T-helper 1 cell treated with Interleukin-12 subunit alpha and Interleukin-12 subunit beta and Interleukin-4 antibody, amounts not matched to agents 30 ng/mL and 1 ng/mL, for 36 hours (primary cell): Measurements from ENCODE around the gene IGFALS. TPM values are rescaled to one million over a fixed set of nuclear protein-coding genes. Genes with fewer than 3 reads are reported as not detected.

Source experiments
- intact Hi-C: fragments of 100-400 bp; cut with micrococcal nuclease; formaldehyde crosslinking; loops from one replicate; pipeline ENCODE4 v1.15.1; 2024
- total RNA-seq: library from RNA; stranded (reverse); gene quantifications from 2 replicates; pipeline ENCODE4 v1.2.3, GENCODE V29; 2022

The IGFALS gene
- total RNA-seq, 1 donor from 2014 or later, result 0.22 TPM

DNA sequence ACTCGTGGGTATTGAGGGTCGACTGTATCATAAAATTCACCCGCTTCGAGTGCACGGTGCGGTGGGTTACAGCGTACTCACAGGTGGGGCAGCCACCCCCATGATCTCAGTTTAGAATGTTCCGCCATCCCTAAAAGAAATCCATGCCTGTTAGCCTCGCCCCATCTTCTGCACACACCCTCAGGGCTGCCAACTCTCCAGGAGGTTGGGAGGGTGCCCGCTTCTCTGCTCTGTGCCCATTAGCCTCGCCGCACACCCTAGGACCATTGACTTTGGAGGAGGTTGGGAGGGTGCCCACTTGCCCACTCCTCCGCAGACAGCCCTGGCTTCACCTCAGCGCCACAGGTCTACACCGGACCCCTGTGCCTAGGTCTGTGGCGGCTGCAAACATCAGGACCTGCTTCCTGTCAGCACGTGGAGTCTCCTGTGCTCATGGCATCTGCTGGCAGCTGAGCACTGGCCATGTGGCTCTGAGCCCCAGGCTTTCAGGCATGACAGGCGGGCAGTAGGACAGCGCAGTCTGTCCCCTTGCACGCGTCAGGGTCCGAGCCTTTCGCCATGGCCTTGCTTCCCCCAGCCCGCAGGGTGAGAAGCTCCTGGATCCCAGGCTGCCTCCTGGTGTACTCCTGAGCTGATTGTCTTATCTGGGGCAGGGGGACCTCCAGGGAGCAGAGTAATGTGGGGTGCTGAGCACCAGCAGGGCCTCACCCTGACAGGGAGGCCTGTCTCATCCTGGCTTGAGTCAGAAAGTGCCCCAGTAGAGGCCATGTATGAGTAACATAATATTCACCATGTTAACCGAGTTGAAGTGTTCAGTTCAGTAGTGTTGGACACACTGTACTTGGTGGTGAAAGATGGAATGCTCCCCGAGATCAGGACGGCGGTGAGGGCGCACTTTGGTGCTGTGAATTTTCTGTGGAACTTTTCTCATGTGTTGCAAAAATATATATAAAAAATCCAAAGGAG is 44.1 kb downstream of the IGFALS start:
- intact Hi-C loops, result no loop called here

DNA sequence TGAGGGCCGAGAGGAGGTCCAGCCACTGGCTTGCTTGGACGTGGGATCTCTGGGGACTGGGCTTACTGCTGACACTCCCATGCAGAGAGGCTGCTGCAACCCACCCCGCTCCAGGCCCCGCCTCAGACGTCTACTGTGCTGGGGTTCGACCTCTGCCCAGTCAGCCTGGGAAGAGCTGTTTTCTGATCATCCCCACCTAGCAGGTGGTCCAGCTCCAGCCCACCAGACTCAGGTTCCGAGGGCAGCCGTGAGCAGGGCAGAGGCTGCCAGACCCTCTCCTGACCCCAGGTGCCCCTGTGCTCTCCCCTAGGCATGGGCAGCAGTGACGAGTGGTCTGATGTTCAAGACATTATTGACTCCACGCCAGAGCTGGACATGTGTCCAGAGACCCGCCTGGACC is 45.6 kb downstream of the IGFALS start:
- intact Hi-C loops, result no loop called here

DNA sequence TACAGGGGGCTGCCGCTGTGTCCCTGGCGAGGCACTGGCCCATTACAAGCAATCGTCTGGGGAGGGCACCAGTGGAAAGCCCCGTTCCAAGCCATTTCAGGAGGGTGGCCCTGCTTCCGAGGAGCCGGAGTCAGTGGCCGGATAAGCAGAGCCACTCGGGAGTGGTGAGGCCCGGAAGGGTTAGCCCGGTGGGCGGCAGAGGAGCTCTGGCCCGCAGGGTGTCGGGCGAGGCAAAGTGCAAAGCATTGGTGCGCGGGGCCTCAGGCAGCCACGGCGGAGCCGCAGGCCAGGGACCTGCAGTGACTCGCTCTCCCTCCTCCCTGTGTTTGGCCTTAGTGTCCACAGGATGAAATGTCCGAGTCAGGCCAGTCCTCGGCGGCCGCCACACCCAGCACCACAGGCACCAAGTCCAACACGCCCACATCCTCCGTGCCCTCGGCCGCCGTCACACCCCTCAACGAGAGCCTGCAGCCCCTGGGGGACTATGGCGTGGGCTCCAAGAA is 46.8 kb downstream of the IGFALS start:
- intact Hi-C loops, result no loop called here

DNA sequence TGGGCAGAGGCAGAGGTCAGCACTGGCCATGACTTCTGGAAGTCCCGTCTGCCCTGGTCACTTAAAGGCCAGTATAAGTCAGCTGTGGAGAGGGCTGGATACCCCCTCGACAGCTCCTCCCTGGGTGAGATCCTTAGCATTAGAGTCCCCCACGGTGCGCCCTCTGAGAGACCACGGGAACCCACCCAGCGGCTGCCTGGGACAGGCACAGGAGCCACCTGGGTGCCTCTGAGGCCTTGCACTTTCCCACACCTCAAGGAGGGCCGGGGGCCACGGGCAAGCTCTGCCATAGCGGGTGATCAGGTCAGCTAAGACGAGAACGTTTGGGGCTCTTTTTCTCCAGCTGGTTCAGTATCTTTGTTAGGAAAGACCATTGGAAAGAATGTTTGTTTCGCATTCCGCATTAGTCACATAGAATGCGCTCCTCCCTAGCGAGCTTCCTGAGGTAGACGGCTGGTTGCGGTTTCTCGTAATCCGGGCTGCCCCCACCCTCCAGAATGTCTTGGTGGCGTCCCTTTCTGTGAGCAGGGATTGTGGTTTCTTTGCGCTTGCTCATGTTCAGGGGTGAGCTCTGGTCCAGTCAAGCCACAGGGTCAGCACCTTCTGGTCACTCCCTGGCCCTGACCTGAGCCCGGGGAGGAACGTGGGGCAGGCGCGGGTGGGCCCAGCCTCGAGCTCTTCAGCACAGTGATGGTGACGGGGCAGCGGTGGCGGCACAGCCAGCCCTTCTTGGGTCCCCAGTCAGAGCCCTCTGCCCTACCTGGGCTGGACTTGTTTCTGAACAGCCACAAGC is 47.4 kb downstream of the IGFALS start:
- intact Hi-C loops, result no loop called here

DNA sequence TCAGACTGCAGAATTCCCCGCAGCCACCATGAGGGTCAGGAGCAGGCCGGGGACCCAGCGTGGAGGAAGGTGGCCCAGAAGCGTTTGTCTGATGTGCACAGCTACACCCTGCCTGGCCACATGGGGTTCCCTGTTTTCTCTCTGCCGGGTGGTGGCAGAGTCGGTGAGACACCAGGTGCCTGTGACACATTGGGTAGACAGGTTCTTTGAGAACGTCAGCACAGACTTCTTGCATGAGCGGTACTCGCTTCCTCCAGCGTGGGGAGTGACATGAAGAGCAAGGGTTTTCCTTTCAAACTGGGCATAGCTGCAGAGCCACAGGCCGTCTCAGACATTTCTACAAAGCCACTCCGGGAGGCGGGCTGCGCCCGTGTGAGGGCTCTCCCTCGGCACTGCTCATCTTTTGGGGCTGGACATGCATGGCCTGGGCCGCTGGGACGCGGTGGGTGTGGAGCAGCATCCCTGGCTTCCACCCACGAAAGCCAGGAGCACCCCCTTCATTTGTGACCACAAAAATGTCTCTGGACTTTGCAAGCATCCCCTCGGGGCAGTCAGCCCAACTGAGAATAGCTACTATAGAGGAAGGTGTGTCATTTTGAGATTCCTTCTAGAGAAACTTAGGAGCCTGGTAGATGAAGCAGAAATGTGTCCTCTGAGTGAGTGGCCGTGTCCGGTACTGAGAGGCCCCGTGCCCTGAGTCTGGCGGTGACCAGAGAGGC is 48.2 kb downstream of the IGFALS start:
- intact Hi-C loops, result no loop called here

DNA sequence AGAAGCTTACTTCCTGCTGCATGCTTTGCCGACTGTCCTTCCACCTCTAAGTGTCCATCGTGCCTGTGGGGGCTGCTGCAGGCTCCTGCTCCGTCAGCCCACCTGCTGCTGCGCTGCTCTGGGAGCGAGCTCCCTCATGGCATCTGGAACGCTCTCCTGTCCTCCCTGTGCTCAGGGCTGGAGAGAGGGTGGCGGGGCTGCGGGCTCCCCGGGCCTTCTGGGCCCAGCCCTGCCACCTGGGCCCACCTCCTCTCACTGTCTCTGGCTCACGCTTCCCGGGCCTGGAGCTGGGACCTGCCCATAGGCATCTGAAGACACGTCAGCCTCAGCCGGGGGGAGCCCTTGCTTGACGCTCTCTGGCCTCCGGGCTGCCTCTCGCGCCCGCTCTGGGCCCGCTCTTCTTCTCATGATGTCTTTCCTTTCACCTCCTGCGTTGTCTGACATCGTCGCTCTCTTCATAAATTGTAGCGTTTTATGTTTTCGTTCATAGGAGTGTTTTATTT is 49.1 kb downstream of the IGFALS start:
- intact Hi-C loops, result no loop called here

DNA sequence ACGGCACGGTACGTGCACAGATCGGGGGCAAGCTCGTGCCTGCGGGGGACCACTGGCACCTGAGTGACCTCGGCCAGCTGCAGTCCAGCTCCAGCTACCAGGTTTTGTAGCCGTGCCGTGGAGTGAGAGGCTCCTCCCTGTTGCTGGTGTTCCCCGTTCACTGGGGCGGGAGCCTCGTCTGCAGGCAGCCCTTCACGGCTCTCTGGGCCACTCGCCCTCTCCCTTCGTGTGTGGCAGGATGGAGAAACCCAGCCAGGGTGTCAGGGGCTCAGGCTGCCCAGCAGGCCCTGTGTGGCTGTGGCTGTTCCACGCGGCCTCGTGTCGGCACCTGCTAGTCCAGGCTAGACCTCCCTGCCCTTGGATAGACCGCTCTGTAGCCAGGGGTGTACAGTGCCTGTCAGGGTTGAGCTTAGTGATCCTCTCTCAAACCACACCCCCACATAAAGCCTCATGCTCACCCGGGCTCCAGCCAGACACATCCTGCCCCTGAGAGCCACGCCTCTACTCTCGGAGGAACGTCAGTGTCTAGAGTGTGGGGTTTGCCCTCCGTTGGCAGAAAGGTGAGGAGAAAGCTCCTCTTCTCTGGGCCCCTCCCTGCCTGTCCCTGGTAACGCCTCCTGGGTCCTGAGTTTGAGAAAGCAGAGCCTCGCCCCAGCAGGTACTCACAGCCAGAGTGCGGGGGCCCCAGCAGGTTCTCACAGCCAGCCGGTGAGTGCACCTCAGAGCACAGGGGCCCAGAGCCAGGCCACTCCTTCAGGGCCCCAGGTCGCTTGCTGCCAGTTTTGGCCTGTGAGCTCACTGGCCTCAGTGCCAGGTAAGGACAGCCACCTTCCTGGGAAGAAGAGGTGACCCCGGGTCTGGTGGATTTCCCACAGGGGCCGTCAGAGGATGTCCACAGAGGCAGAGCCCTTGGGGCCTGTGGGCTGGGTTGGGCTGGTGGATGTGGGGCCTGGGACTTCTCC is 49.8 kb downstream of the IGFALS start:
- intact Hi-C loops, result no loop called here

DNA sequence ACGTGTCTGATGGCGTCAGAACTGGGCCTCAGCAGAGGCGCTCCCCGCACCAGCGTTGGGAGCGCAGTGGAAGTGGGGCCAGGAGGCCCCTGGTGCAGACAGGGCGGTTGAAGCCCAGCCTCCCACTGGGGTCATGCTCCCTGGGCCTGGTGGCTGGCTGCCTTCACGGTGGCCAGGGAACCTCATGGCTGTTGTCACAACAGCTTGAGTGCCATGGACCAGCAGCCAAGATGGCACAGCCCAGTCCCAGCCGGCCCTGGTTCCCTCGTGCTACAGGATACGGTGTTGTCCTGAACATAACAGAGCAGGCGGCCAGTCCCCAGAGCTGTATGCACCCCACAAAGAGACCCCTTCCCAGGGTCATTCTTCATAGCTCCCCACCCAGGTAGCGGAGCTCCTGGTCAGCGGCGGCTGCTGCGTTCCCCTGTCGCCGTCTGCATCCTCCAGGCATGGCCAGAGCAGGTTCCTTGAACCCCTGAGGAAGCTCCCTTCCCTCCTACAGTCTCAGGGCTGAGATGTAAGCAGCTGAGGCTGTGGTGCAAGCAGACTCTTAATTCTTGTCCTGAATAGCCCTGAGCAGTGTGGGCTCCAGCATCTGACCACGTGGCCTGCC is 51.8 kb downstream of the IGFALS start:
- intact Hi-C loops, result no loop called here

DNA sequence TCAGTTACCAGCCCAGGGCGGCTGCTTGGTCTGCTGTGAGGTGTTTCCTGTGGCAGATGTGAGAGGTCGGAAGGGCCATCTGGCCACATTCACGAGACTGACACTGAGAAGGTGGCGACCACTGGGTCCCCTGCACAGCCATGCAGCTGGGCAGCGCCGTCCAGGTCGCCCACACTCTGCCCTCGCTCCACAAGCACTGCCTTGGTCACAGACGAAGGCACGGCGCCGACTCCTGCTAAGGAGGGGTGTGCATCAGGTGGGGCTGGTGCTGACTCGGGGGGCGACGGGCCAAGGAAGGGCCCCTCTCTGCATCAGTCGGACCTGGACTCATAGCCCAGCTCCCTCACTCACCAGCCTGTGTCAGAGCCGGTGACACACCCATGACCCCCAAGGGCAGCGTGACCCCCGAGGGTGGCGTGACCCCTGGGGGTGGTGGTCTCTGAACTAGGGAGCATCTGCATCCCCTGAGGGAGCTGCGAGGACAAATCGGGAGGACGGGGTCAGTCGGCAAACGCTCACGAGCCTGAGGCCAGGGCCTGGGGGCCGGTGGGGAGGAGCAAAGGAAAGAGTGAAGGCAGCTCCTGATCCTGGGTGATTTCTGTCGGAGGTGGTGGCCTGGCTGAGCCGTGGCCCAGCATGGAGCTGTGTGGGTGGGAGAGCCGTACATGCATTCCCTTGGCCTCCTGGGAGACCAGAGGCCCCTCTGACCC is 52.6 kb downstream of the IGFALS start:
- intact Hi-C loops, result no loop called here

Other genes starting within 250 kb of the IGFALS start
- 6.7 and 8.7 TPM in 2 replicates for gene IFT140, start 181.6 kb downstream of the IGFALS start, total RNA-seq
- gene CRAMP1, start 181.3 kb downstream of the IGFALS start, total RNA-seq, result 36.9 and 37.8 TPM in 2 replicates
- gene JPT2, start 115.4 kb downstream of the IGFALS start, total RNA-seq, result 66.8 and 68.8 TPM in 2 replicates
- 122 and 123 TPM in 2 replicates for gene MAPK8IP3, start 87.5 kb downstream of the IGFALS start, total RNA-seq
- gene NME3, start 22.2 kb downstream of the IGFALS start, total RNA-seq, result 52.0 and 56.9 TPM in 2 replicates
- gene EME2, start 20.9 kb downstream of the IGFALS start, total RNA-seq, result 39.9 and 44.4 TPM in 2 replicates
- 112 and 118 TPM in 2 replicates for gene MRPS34, start 20.6 kb downstream of the IGFALS start, total RNA-seq
- gene SPSB3, start 11.1 kb downstream of the IGFALS start, total RNA-seq, result 37.3 TPM in 2 replicates
- gene NUBP2, start 10.7 kb downstream of the IGFALS start, total RNA-seq, result 52.9 and 53.7 TPM in 2 replicates
- gene HAGH, start 33.1 kb upstream of the IGFALS start, total RNA-seq, result 50.5 and 50.9 TPM in 2 replicates
- 10.1 and 12.4 TPM in 2 replicates for gene FAHD1, start 33.5 kb upstream of the IGFALS start, total RNA-seq
- not detected in 2 replicates for gene MEIOB, start 78.5 kb upstream of the IGFALS start, total RNA-seq
- gene HS3ST6, start 124.7 kb upstream of the IGFALS start, total RNA-seq, result not detected in 2 replicates
- 24.4 and 26.6 TPM in 2 replicates for gene MSRB1, start 149.5 kb upstream of the IGFALS start, total RNA-seq
- not detected in 2 replicates for gene RPL3L, start 161.0 kb upstream of the IGFALS start, total RNA-seq
- 118 and 120 TPM in 2 replicates for gene NDUFB10, start 165.8 kb upstream of the IGFALS start, total RNA-seq
- gene RPS2, start 171.1 kb upstream of the IGFALS start, total RNA-seq, result 2,266 and 2,280 TPM in 2 replicates
- gene RNF151, start 173.2 kb upstream of the IGFALS start, total RNA-seq, result 0.27 TPM in 1 of 2 replicates, not detected in the other
- 36.2 and 39.6 TPM in 2 replicates for gene TBL3, start 178.3 kb upstream of the IGFALS start, total RNA-seq
- 0.37 and 0.61 TPM in 2 replicates for gene NOXO1, start 187.8 kb upstream of the IGFALS start, total RNA-seq
- 26.4 and 32.7 TPM in 2 replicates for gene GFER, start 190.5 kb upstream of the IGFALS start, total RNA-seq
- gene SYNGR3, start 196.3 kb upstream of the IGFALS start, total RNA-seq, result 20.8 and 23.2 TPM in 2 replicates
- 71.1 and 73.9 TPM in 2 replicates for gene ZNF598, start 216.1 kb upstream of the IGFALS start, total RNA-seq
- gene NPW, start 226.1 kb upstream of the IGFALS start, total RNA-seq, result 0.37 and 1.1 TPM in 2 replicates
- gene NHERF2, start 233.2 kb upstream of the IGFALS start, total RNA-seq, result 1.9 and 2.4 TPM in 2 replicates